ENCODE results near the gene TPRG1L.
"Not testable (repeated sequence)": the region's sequence is repeated elsewhere in the genome, so short reads cannot be mapped to it uniquely, and the experiment has no call there.

DNA sequence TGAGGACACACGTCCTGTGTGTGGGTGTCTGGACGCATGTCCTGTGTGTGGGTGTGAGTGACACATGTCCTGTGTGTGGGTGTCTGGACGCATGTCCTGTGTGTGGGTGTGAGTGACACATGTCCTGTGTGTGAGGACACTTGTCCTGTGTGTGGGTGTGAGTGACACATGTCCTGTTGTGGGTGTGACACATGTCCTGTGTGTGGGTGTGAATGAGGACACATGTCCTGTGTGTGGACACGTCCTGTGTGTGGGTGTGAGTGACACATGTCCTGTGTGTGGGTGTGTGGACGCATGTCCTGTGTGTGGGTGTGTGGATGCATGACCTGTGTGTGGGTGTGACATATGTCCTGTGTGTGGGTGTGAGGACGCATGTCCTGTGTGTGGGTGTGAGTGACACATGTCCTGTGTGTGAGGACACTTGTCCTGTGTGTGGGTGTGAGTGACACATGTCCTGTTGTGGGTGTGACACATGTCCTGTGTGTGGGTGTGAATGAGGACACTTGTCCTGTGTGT lies 39.4 kb upstream of the TPRG1L start:
- TF ChIP-seq, protein P1, sequence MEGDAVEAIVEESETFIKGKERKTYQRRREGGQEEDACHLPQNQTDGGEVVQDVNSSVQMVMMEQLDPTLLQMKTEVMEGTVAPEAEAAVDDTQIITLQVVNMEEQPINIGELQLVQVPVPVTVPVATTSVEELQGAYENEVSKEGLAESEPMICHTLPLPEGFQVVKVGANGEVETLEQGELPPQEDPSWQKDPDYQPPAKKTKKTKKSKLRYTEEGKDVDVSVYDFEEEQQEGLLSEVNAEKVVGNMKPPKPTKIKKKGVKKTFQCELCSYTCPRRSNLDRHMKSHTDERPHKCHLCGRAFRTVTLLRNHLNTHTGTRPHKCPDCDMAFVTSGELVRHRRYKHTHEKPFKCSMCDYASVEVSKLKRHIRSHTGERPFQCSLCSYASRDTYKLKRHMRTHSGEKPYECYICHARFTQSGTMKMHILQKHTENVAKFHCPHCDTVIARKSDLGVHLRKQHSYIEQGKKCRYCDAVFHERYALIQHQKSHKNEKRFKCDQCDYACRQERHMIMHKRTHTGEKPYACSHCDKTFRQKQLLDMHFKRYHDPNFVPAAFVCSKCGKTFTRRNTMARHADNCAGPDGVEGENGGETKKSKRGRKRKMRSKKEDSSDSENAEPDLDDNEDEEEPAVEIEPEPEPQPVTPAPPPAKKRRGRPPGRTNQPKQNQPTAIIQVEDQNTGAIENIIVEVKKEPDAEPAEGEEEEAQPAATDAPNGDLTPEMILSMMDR (IDR thresholded peaks at IDR 0.05), result not testable (repeated sequence)
- not testable (repeated sequence) for TF ChIP-seq EZH2phosphoT487, EZH2 (IDR thresholded peaks at IDR 0.05)

Measured in neural progenitor cell (in vitro differentiated cells).